BE2C (cell line): Measurements from ENCODE around the gene EXPH5.

Experiments used
- DNase-seq: peaks from one replicate; pipeline ENCODE4 v3.0.0-alpha.2; 2020
- H3K27me3 ChIP-seq: fragments of 250-450 bp; sonication (Bioruptor Pico); 2 replicates; pipeline ENCODE4 v1.5.1; 2020; ENCODE audit warnings: mild to moderate bottlenecking
- H3K36me3 ChIP-seq: fragments of 250-450 bp; sonication (Bioruptor Pico); 2 replicates; pipeline ENCODE4 v1.5.1; 2020; ENCODE audit warnings: mild to moderate bottlenecking
- H3K4me1 ChIP-seq: fragments of 250-450 bp; sonication (Bioruptor Pico); 2 replicates; pipeline ENCODE4 v1.5.1; 2020
- H3K4me3 ChIP-seq: 2 replicates; pipeline ENCODE4 v1.5.1; 2011; ENCODE audit warnings: low read depth, low read length
- H3K9me3 ChIP-seq: fragments of 250-450 bp; sonication (Bioruptor Pico); 2 replicates; pipeline ENCODE4 v1.5.1; 2020
- TF ChIP-seq, protein P1 (sequence below): IDR thresholded peaks from 2 replicates; pipeline ENCODE4 v1.5.1; 2012; ENCODE audit warnings: mild to moderate bottlenecking, low read depth, low read length

EXPH5 gene

GRCh38 chr11:108536783-108537182, 56.8 kb downstream of the EXPH5 start:
- Histone ChIP-seq H3K27me3 (peaks cover 36% of the 10 kb centered on the region), H3K36me3 (no peaks in the 10 kb centered on the region), H3K4me1 (no peaks in the 10 kb centered on the region), H3K4me3 (no peak overlapping the region), H3K9me3 (no peaks in the 10 kb centered on the region)
- TF ChIP-seq, protein P1, sequence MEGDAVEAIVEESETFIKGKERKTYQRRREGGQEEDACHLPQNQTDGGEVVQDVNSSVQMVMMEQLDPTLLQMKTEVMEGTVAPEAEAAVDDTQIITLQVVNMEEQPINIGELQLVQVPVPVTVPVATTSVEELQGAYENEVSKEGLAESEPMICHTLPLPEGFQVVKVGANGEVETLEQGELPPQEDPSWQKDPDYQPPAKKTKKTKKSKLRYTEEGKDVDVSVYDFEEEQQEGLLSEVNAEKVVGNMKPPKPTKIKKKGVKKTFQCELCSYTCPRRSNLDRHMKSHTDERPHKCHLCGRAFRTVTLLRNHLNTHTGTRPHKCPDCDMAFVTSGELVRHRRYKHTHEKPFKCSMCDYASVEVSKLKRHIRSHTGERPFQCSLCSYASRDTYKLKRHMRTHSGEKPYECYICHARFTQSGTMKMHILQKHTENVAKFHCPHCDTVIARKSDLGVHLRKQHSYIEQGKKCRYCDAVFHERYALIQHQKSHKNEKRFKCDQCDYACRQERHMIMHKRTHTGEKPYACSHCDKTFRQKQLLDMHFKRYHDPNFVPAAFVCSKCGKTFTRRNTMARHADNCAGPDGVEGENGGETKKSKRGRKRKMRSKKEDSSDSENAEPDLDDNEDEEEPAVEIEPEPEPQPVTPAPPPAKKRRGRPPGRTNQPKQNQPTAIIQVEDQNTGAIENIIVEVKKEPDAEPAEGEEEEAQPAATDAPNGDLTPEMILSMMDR, result no peak
- DNase-seq, result no peak

DNA sequence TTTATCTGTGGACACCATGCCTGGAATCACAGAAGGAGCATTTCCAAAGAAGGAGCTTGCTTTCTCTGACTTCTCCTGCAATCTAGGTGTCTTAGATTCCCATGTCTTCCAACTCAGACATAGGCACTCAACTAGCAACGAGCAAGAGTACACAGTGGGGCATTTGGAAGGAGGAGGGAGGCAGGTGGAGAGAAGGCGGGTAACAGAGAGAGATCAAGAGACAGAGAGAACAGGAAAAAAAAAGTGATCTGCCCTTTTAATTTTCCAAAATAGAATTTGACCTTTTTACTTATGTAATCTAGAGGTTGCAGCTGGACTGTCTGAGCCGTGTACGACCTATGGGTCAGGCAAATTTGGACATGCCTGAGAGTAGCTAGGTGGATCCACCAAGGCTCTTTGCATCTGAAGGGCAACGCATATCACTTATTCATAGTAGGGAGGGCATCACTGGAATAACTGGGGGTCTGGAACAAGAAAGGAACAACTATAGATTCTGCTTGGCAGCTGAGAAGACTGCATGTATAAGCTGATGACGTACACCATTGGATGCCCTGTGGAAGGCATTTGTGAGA, 58.1 kb downstream of the EXPH5 start:
- H3K4me1 ChIP-seq, result no peaks in the 10 kb centered on the region
- TF ChIP-seq, protein P1, result no peak
- no peak overlapping the region for H3K4me3 ChIP-seq
- H3K9me3 ChIP-seq, result no peaks in the 10 kb centered on the region
- no peak for DNase-seq
- no peaks in the 10 kb centered on the region for H3K36me3 ChIP-seq
- peaks cover 36% of the 10 kb centered on the region for H3K27me3 ChIP-seq

- DNase-seq, result no peak
- Histone ChIP-seq H3K36me3 (no peaks in the 10 kb centered on the region), H3K27me3 (peaks cover 34% of the 10 kb centered on the region), H3K9me3 (no peaks in the 10 kb centered on the region), H3K4me1 (no peaks in the 10 kb centered on the region), H3K4me3 (no peak overlapping the region)
- TF ChIP-seq, protein P1, result no peak
These were observed 59.2 kb downstream of the EXPH5 start for GRCh38 chr11:108534274-108534882.

DNA sequence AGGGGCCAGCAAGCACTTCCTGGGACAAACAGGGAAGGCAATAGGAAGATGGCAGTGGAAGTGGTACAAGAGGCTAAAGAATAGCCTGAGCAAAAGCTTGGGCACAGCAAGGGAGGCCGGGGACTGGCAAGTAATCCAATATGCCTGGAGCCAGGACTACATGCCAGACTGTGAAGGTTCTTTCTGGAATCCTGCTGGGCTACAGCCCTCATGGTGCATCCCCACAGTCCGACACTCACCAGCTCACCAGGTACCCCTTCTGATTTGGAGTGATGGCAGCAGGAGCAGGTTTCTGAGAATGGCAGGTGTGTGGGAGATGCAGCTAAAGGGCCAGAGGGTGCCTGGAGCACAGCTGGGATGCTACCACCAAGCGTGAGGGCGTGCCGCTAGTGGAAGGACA, 63.1 kb downstream of the EXPH5 start:
- H3K36me3 ChIP-seq, result no peaks in the 10 kb centered on the region
- H3K4me3 ChIP-seq, result no peak overlapping the region
- H3K27me3 ChIP-seq, result peaks cover under 1% of the 10 kb centered on the region; the same call in 1 of the 2 replicates
- H3K4me1 ChIP-seq, result no peaks in the 10 kb centered on the region
- DNase-seq, result no peak
- TF ChIP-seq, protein P1, result no peak
- H3K9me3 ChIP-seq, result no peaks in the 10 kb centered on the region

DNA sequence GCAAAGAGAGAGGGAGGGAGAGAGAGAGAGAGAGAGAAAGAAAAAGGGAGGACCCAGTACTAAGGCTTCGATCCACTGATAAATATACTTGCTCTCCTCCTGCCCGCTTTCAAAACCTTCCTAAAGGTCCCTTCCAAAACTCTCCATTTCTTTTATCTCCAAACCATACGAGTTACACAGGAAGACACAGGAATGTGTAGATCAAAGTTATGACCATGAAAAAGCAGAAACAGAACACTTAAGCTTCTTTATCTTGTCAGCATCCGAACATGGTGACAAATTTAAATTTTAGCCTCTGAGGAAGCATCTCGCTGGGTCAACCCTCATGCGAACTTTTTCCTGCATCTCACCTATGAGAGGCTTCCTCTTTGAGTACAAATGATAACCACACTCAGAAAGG, 66.2 kb downstream of the EXPH5 start:
- no peaks in the 10 kb centered on the region for H3K36me3 ChIP-seq
- H3K4me3 ChIP-seq, result no peak overlapping the region
- H3K4me1 ChIP-seq, result no peaks in the 10 kb centered on the region
- DNase-seq, result no peak
- H3K9me3 ChIP-seq, result no peaks in the 10 kb centered on the region
- TF ChIP-seq, protein P1, result no peak
- no peaks in the 10 kb centered on the region; the same call in 1 of the 2 replicates for H3K27me3 ChIP-seq

GRCh38 chr11:108525161-108525560, 68.4 kb downstream of the EXPH5 start:
- DNase-seq, result no peak
- no peaks in the 10 kb centered on the region for H3K4me1 ChIP-seq
- TF ChIP-seq, protein P1, result no peak

More at GRCh38 chr11:108525161-108525560, 68.4 kb downstream of the EXPH5 start:
- H3K36me3 ChIP-seq, result no peaks in the 10 kb centered on the region
- no peak overlapping the region for H3K4me3 ChIP-seq
- no peaks in the 10 kb centered on the region for H3K9me3 ChIP-seq
- H3K27me3 ChIP-seq, result no peaks in the 10 kb centered on the region; the same call in 1 of the 2 replicates
